GM18520 (cell line): ENCODE data around the gene MAP4K5.
A peak's percentile ranks its signal among the peaks of the same experiment; 100 is the strongest.

Experiments used
- ATAC-seq: cut with Tn5 transposase; IDR thresholded peaks from one replicate; pipeline ENCODE4 v1.9.1; 2021; ENCODE audit not compliant: unreplicated experiment

The MAP4K5 gene

GRCh38 chr14:50402965-50403364, 129.4 kb downstream of the MAP4K5 start:
- ATAC-seq = no peak

GRCh38 chr14:50400461-50400860, 131.9 kb downstream of the MAP4K5 start:
- no peak for ATAC-seq

GRCh38 chr14:50399251-50400032, 132.9 kb downstream of the MAP4K5 start:
- no peak for ATAC-seq

- no peak for ATAC-seq
These were observed 134.2 kb downstream of the MAP4K5 start for GRCh38 chr14:50398189-50398580.

- ATAC-seq = no peak
These were observed 134.8 kb downstream of the MAP4K5 start for GRCh38 chr14:50397390-50398188.

- ATAC-seq = peak; percentile 39
These were observed 135.6 kb downstream of the MAP4K5 start, which contains the start of gene CDKL1 for GRCh38 chr14:50396631-50397389. Gene CDKL1, minus strand, starts transcription at chr14:50396881. Its CDS starts 1,013 bp downstream, at chr14:50395868.

GRCh38 chr14:50395448-50395847, 136.9 kb downstream of the MAP4K5 start:
- ATAC-seq = no peak

- ATAC-seq = no peak
These were observed 137.7 kb downstream of the MAP4K5 start for GRCh38 chr14:50394713-50395112.

GRCh38 chr14:50389668-50390441, 142.5 kb downstream of the MAP4K5 start:
- no peak for ATAC-seq

- no peak for ATAC-seq
These were observed 144.0 kb downstream of the MAP4K5 start for GRCh38 chr14:50388256-50388931.

- no peak for ATAC-seq
These were observed 144.8 kb downstream of the MAP4K5 start for GRCh38 chr14:50387548-50387947.

- ATAC-seq = no peak
These were observed 148.6 kb downstream of the MAP4K5 start for GRCh38 chr14:50383618-50384225.

GRCh38 chr14:50381823-50382287, 150.5 kb downstream of the MAP4K5 start:
- ATAC-seq = no peak

GRCh38 chr14:50381008-50381407, 151.4 kb downstream of the MAP4K5 start:
- ATAC-seq = no peak

GRCh38 chr14:50380455-50380854, 151.9 kb downstream of the MAP4K5 start:
- no peak for ATAC-seq

- no peak for ATAC-seq
These were observed 152.8 kb downstream of the MAP4K5 start for GRCh38 chr14:50379563-50379962.

- no peak for ATAC-seq
These were observed 154.8 kb downstream of the MAP4K5 start for GRCh38 chr14:50377550-50378085.

- no peak for ATAC-seq
These were observed 156.6 kb downstream of the MAP4K5 start for GRCh38 chr14:50375760-50376159.

- no peak for ATAC-seq
These were observed 158.4 kb downstream of the MAP4K5 start for GRCh38 chr14:50373959-50374358.
